Natural killer cell (primary cell): Measurements from ENCODE around the gene MVK. TPM values are rescaled to one million over a fixed set of nuclear protein-coding genes. Genes with fewer than 3 reads are reported as not detected.

ENCODE experiments used
- ATAC-seq, 3 donors: fragments of 150-1000 bp in 2 of 3; fragments of 200-7000 bp in 1 of 3; cut with Tn5 transposase; 1 replicate in 1 of 3; 2 replicates in 2 of 3; pipeline ENCODE4 v1.10.0; 2021; ENCODE audit warnings: mild to moderate bottlenecking in 2 of 3, moderate library complexity in 2 of 3
- DNase-seq, 2 donors: peaks; one replicate each; pipeline versions ENCODE4 v3.0.0 to v3.0.0-alpha.2; 2013 to 2021; ENCODE audit warnings: mixed read lengths in 1 of 2
- H3K27ac ChIP-seq: one replicate; pipeline ENCODE4 v1.5.1; 2013; ENCODE audit warnings: mild to moderate bottlenecking, low read length
- H3K27me3 ChIP-seq: one replicate; pipeline ENCODE4 v1.6.1; 2013; ENCODE audit warnings: low read length; ENCODE audit not compliant: control insufficient read depth, insufficient read depth
- H3K36me3 ChIP-seq: one replicate; pipeline ENCODE4 v1.6.1; 2013; ENCODE audit warnings: low read length; ENCODE audit not compliant: control insufficient read depth, insufficient read depth
- H3K4me1 ChIP-seq: one replicate; pipeline ENCODE4 v1.6.1; 2013; ENCODE audit warnings: low read length; ENCODE audit not compliant: control insufficient read depth, insufficient read depth
- H3K4me3 ChIP-seq: one replicate; pipeline ENCODE4 v1.5.1; 2013; ENCODE audit warnings: low read length
- H3K9me3 ChIP-seq: one replicate; pipeline ENCODE4 v1.6.1; 2013; ENCODE audit warnings: low read length; ENCODE audit not compliant: control insufficient read depth, insufficient read depth
- H3K27ac Mint-ChIP-seq, 2 donors: one replicate each; pipeline ENCODE4 v1.8.0; 2022; ENCODE audit warnings: mild to moderate bottlenecking in 2 of 2, mixed read lengths in 2 of 2, moderate library complexity in 1 of 2
- H3K27me3 Mint-ChIP-seq, 2 donors: one replicate each; pipeline ENCODE4 v1.8.0; 2022; ENCODE audit warnings: low read depth in 2 of 2, mixed read lengths in 2 of 2
- H3K36me3 Mint-ChIP-seq: one replicate; pipeline ENCODE4 v1.8.0; 2022; ENCODE audit warnings: mixed read lengths
- H3K4me1 Mint-ChIP-seq, 2 donors: one replicate each; pipeline ENCODE4 v1.8.0; 2022; ENCODE audit warnings: mixed read lengths in 2 of 2
- H3K4me3 Mint-ChIP-seq: one replicate; pipeline ENCODE4 v1.8.0; 2022; ENCODE audit warnings: mild to moderate bottlenecking, moderate library complexity, mixed read lengths
- H3K9me3 Mint-ChIP-seq, 2 donors: one replicate each; pipeline ENCODE4 v1.8.0; 2022; ENCODE audit warnings: mixed read lengths in 2 of 2
- WGBS: methylation state at CpG from one replicate; pipeline ENCODE4 v1.1.7; 2013; ENCODE audit warnings: missing lambda C conversion rate; ENCODE audit not compliant: insufficient coverage; 5-methylcytosine and 5-hydroxymethylcytosine counted together
- intact Hi-C: fragments of 100-400 bp; cut with micrococcal nuclease; formaldehyde crosslinking; loops from one replicate; pipeline ENCODE4 v1.14.2; 2022
- total RNA-seq, 4 donors: library from RNA; stranded (reverse); fragments of 120-200 nt in 1 of 4; gene quantifications; one replicate each; pipeline versions ENCODE4 v1.2.3 to v1.2.4, GENCODE V29; 2013 to 2022
- TF ChIP-seq, protein P1 (sequence below): fragments of 200-600 bp; IDR thresholded peaks from one replicate; pipeline ENCODE4 v1.8.0; 2022; ENCODE audit warnings: antibody characterized with exemption

MVK gene
- total RNA-seq, 3 donors from 2014 or later (not counting 1 experiment from before 2014, with no cell fraction given) = 9.4 to 16.6 (median 16.2) TPM

GRCh38 chr12:109560867-109561710 lies 12.5 kb upstream of the MVK start:
- Mint-ChIP-seq H3K9me3 (no peaks in the 10 kb centered on the region), H3K27ac (no peak overlapping the region), H3K27me3 (no peaks in the 10 kb centered on the region), H3K4me1 (no peaks in the 10 kb centered on the region), H3K4me3 (no peak overlapping the region), H3K36me3 (no peaks in the 10 kb centered on the region)
- Histone ChIP-seq H3K4me1 (no peaks in the 10 kb centered on the region), H3K4me3 (no peak overlapping the region), H3K27me3 (no peaks in the 10 kb centered on the region), H3K36me3 (peaks cover 2% of the 10 kb centered on the region), H3K27ac (no peak overlapping the region), H3K9me3 (no peaks in the 10 kb centered on the region)
- TF ChIP-seq, protein P1, sequence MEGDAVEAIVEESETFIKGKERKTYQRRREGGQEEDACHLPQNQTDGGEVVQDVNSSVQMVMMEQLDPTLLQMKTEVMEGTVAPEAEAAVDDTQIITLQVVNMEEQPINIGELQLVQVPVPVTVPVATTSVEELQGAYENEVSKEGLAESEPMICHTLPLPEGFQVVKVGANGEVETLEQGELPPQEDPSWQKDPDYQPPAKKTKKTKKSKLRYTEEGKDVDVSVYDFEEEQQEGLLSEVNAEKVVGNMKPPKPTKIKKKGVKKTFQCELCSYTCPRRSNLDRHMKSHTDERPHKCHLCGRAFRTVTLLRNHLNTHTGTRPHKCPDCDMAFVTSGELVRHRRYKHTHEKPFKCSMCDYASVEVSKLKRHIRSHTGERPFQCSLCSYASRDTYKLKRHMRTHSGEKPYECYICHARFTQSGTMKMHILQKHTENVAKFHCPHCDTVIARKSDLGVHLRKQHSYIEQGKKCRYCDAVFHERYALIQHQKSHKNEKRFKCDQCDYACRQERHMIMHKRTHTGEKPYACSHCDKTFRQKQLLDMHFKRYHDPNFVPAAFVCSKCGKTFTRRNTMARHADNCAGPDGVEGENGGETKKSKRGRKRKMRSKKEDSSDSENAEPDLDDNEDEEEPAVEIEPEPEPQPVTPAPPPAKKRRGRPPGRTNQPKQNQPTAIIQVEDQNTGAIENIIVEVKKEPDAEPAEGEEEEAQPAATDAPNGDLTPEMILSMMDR = no peak
- ATAC-seq = no peak
- intact Hi-C loops = no loop called here
- DNase-seq = no peak
- WGBS = 92% methylated on average over 30 of the region's 30 CpGs

- Mint-ChIP-seq H3K27ac (no peak overlapping the region), H3K4me1 (no peaks in the 10 kb centered on the region), H3K4me3 (no peak overlapping the region), H3K27me3 (no peaks in the 10 kb centered on the region), H3K9me3 (no peaks in the 10 kb centered on the region), H3K36me3 (no peaks in the 10 kb centered on the region)
- TF ChIP-seq, protein P1 = no peak
- ATAC-seq (no peak), DNase-seq (no peak)
- Histone ChIP-seq H3K36me3 (peaks cover 4% of the 10 kb centered on the region), H3K27me3 (no peaks in the 10 kb centered on the region), H3K27ac (no peak overlapping the region), H3K4me1 (no peaks in the 10 kb centered on the region), H3K4me3 (no peak overlapping the region), H3K9me3 (no peaks in the 10 kb centered on the region)
- intact Hi-C loops = no loop called here
- 98% methylated on average over 10 of the region's 10 CpGs for WGBS
These were observed 11.9 kb upstream of the MVK start for GRCh38 chr12:109561711-109562030.

DNA sequence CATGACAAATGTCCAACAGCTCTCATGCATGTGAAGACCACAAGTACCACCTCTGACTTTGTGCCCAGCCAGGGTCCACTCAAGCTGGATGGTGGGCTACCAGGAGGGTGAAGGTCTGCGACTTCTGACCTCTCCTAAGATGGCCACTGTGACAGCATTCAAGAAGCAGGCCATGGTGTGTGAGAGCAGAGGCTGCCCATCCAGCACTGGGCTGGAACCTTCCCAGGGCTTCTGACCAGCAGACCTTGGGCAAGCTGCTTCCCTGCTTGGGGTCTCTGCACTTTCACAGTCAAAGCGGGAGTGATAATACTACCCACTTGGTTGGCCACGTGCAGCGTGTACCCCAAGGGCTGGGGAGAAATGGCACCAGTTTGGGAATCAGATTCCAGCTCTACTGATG lies 10.7 kb upstream of the MVK start:
- Mint-ChIP-seq H3K27ac (no peak overlapping the region), H3K9me3 (no peaks in the 10 kb centered on the region), H3K4me3 (no peak overlapping the region), H3K4me1 (no peaks in the 10 kb centered on the region), H3K36me3 (no peaks in the 10 kb centered on the region), H3K27me3 (no peaks in the 10 kb centered on the region)
- H3K27ac ChIP-seq = no peak overlapping the region
- no peaks in the 10 kb centered on the region for H3K9me3 ChIP-seq
- H3K4me3 ChIP-seq = no peak overlapping the region
- intact Hi-C loops = no loop called here
- no peaks in the 10 kb centered on the region for H3K4me1 ChIP-seq
- DNase-seq = no peak
- no peak for ATAC-seq
- 92% methylated on average over 4 of the region's 4 CpGs for WGBS
- no peaks in the 10 kb centered on the region for H3K27me3 ChIP-seq
- peaks cover 4% of the 10 kb centered on the region for H3K36me3 ChIP-seq
- TF ChIP-seq, protein P1 = no peak
